H1 (cell line): ENCODE measurements around the gene TTC9. TPM values are rescaled to one million over a fixed set of nuclear protein-coding genes. Genes with fewer than 3 reads are reported as not detected.

Experiments used
- BCL11A ChIP-seq, 2 experiments: IDR thresholded peaks; one replicate each; pipeline ENCODE4 v1.6.1; 2011; ENCODE audit warnings: low read depth in 2 of 2, low read length in 2 of 2, mild to moderate bottlenecking in 2 of 2
- EP300 ChIP-seq, 2 experiments: IDR thresholded peaks; 1 replicate in 1 of 2; 2 replicates in 1 of 2; pipeline ENCODE4 v1.6.1; 2011 to 2012; ENCODE audit warnings: low read depth in 2 of 2, low read length in 2 of 2, mild to moderate bottlenecking in 2 of 2, borderline replicate concordance in 1 of 2, inconsistent platforms in 1 of 2, moderate library complexity in 1 of 2
- PHF8 ChIP-seq: fragments of 200-600 bp; sonication (generic); conservative IDR thresholded peaks from 2 replicates; pipeline ENCODE4 v1.7.1; 2012; ENCODE audit warnings: low read depth, mild to moderate bottlenecking, inconsistent platforms, low read length, moderate library complexity
- SIN3A ChIP-seq, 2 experiments: IDR thresholded peaks in 1 of 2; conservative IDR thresholded peaks in 1 of 2; 2 replicates each; pipeline ENCODE4 v1.6.1; 2011 to 2012; ENCODE audit warnings: low read length in 2 of 2, improper control_type of control experiment in 1 of 2, low read depth in 1 of 2, mild to moderate bottlenecking in 1 of 2
- polyA plus RNA-seq, 7 experiments: library from polyadenylated mRNA; depleted of rRNA in 3 of 7; stranded (reverse) in 5 of 7; unstranded in 2 of 7; fragments of >200 nt in 5 of 7; fragments of 200-250 nt in 2 of 7; gene quantifications; 1 replicate in 5 of 7; 2 replicates in 1 of 7; 4 replicates in 1 of 7; pipeline versions ENCODE4 v1.2.1 to v1.2.3, GENCODE V29; 2011 to 2013; ENCODE audit warnings: missing spikeins in 2 of 7, mixed read lengths in 2 of 7
- total RNA-seq: library from RNA; stranded (reverse); fragmentation: NEBNext Ultra II Directional; extraction: Animal tissue kit (Norgen Biotek cat#: 25700); gene quantifications from 2 replicates; pipeline ENCODE4 v1.2.1, GENCODE V29; 2021
- TF ChIP-seq, protein P1 (sequence below): IDR thresholded peaks from 2 replicates; pipeline ENCODE4 v1.6.1; 2012; ENCODE audit warnings: inconsistent platforms
- TF ChIP-seq, protein P2 (sequence below), 3 experiments: IDR thresholded peaks; 1 replicate in 2 of 3; 2 replicates in 1 of 3; pipeline versions ENCODE4 v1.5.1 to v1.6.1; 2011; ENCODE audit warnings: low read length in 3 of 3, mild to moderate bottlenecking in 3 of 3, inconsistent platforms in 2 of 3, low read depth in 1 of 3, moderate library complexity in 1 of 3; ENCODE audit not compliant: insufficient read depth in 1 of 3; ENCODE audit errors: control extremely low read depth in 1 of 3

TTC9 gene
- total and polyA plus RNA-seq, 2 of the 8 experiments (the other 6 are each of a cell fraction or from before 2014, with no cell fraction given): 21.0 to 29.5 TPM

DNA sequence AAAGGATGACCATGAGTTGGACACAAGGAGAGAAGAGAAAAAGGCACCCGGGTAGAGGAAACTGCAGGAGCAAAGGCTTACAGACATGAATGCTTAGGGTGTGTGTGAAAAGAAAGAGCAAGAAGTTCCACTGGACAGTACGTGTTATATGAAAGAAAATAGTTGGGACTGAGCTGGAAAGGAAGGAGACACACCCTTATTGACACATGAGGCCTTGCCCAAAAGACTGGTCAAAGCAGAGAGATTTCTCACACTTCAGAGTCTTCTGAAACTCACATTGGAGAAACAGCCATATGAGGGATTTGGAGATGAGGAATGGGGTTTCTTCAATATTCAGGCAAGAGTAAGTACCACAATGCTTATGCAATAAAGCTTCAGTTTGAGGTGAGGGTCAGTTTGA, 56.0 kb downstream of the TTC9 start (continued):
- TF ChIP-seq, protein P1, sequence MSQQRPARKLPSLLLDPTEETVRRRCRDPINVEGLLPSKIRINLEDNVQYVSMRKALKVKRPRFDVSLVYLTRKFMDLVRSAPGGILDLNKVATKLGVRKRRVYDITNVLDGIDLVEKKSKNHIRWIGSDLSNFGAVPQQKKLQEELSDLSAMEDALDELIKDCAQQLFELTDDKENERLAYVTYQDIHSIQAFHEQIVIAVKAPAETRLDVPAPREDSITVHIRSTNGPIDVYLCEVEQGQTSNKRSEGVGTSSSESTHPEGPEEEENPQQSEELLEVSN: no peak
- no peak for TF ChIP-seq BCL11A (IDR thresholded peaks at IDR 0.05; ENCODE audit: low read depth in 2 of 2, low read length in 2 of 2)
- no peak for TF ChIP-seq SIN3A (conservative IDR thresholded peaks at IDR 0.05 in 1 of 2, IDR thresholded peaks at IDR 0.05 in 1 of 2; ENCODE audit: low read depth in 1 of 2, low read length in 2 of 2)
- no peak for TF ChIP-seq PHF8
- TF ChIP-seq, protein P2, sequence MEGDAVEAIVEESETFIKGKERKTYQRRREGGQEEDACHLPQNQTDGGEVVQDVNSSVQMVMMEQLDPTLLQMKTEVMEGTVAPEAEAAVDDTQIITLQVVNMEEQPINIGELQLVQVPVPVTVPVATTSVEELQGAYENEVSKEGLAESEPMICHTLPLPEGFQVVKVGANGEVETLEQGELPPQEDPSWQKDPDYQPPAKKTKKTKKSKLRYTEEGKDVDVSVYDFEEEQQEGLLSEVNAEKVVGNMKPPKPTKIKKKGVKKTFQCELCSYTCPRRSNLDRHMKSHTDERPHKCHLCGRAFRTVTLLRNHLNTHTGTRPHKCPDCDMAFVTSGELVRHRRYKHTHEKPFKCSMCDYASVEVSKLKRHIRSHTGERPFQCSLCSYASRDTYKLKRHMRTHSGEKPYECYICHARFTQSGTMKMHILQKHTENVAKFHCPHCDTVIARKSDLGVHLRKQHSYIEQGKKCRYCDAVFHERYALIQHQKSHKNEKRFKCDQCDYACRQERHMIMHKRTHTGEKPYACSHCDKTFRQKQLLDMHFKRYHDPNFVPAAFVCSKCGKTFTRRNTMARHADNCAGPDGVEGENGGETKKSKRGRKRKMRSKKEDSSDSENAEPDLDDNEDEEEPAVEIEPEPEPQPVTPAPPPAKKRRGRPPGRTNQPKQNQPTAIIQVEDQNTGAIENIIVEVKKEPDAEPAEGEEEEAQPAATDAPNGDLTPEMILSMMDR (IDR thresholded peaks at IDR 0.05; ENCODE audit: control extremely low read depth in 1 of 3, insufficient read depth in 1 of 3, low read depth in 1 of 3, low read length in 3 of 3): no peak
- TF ChIP-seq EP300 (IDR thresholded peaks at IDR 0.05; ENCODE audit: borderline replicate concordance in 1 of 2, low read depth in 2 of 2, low read length in 2 of 2): no peak
